Activated naive CD4-positive, alpha-beta T cell treated with anti-CD3 and anti-CD28 coated beads for 36 hours (primary cell): ENCODE results near the gene TUG1. TPM values are rescaled to one million over a fixed set of nuclear protein-coding genes. Genes with fewer than 3 reads are reported as not detected.

Source experiments
- CTCF ChIA-PET: fragments of 350-600 bp; sonication (Branson Sonifier 250); formaldehyde crosslinking; loops from one replicate; lab custom pipeline; 2021; ENCODE audit warnings: antibody characterized with exemption; lab: Charles Lee
- DNase-seq: peaks from one replicate; pipeline ENCODE4 v3.0.0-alpha.2; 2020
- H3K27ac Mint-ChIP-seq: one replicate; pipeline ENCODE4 v1.8.0; 2021; ENCODE audit warnings: mild to moderate bottlenecking, mixed read lengths
- H3K27me3 Mint-ChIP-seq: one replicate; pipeline ENCODE4 v1.8.0; 2021; ENCODE audit warnings: low read depth, mixed read lengths
- H3K36me3 Mint-ChIP-seq: one replicate; pipeline ENCODE4 v1.8.0; 2021; ENCODE audit warnings: low read depth, mixed read lengths
- H3K4me1 Mint-ChIP-seq: one replicate; pipeline ENCODE4 v1.8.0; 2021; ENCODE audit warnings: low read depth, mixed read lengths
- H3K4me3 Mint-ChIP-seq: one replicate; pipeline ENCODE4 v1.8.0; 2021; ENCODE audit warnings: mild to moderate bottlenecking, moderate library complexity, mixed read lengths
- H3K9me3 Mint-ChIP-seq: one replicate; pipeline ENCODE4 v1.8.0; 2021; ENCODE audit warnings: mixed read lengths
- intact Hi-C: fragments of 100-400 bp; cut with micrococcal nuclease; formaldehyde crosslinking; loops from one replicate; pipeline ENCODE4 v1.15.1; 2023
- total RNA-seq, 2 experiments: library from RNA; stranded (reverse); gene quantifications; one replicate each; pipeline ENCODE4 v1.2.3, GENCODE V29; 2021

TUG1 gene
- total RNA-seq = 10 to 100 TPM; 42.3 to 44.0 TPM

DNA sequence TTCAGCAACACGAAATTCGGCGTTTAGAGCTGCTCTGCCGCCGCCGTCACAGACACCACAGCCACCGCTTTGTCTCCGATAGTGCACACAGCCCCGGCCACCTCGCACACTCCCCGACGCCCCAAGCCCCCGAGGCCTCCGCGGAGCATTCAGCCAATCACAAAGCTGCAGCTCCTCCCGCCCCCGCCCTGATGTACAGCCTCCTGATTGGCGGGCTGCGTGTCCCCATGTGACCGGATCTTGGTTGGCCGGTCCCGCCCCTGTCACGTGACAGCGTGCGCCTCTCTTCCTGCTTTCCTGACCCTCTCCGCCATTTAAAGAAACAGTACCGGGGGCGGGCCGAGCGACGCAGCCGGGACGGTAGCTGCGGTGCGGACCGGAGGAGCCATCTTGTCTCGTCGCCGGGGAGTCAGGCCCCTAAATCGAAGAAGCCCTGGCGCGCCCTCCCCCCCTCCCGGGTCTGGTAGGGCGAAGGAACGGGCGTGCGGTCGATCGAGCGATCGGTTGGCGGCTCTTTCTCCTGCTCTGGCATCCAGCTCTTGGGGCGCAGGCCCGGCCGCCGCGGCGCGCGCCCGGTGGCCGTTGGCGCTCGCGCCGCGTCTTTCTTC is at the start of gene TUG1:
TUG1 (plus strand) TSS at position 342 of the 608 bp plus-strand sequence.
- peak; percentile 98 for DNase-seq
- Mint-ChIP-seq H3K27ac (peak within 1 kb of the TSS; percentile 89), H3K36me3 (peaks cover 76% of the 10 kb centered on the region), H3K27me3 (no peaks in the 10 kb centered on the region), H3K9me3 (peaks cover 54% of the 10 kb centered on the region), H3K4me3 (peak within 1 kb of the TSS; percentile 93), H3K4me1 (peaks cover 56% of the 10 kb centered on the region)
- intact Hi-C loops = loop anchor here (1.0 to 5.0 kb wide), 6 partner anchors 20 to 378 kb away; partner anchors contain the start of genes PES1, PIK3IP1 and RNF185
- CTCF ChIA-PET = interaction anchor here (0.5 to 2.8 kb wide), 10 partner anchors 19 to 347 kb away, joined by 3 to 13 read pairs (median 4); no protein-coding TSS in a partner anchor

DNA sequence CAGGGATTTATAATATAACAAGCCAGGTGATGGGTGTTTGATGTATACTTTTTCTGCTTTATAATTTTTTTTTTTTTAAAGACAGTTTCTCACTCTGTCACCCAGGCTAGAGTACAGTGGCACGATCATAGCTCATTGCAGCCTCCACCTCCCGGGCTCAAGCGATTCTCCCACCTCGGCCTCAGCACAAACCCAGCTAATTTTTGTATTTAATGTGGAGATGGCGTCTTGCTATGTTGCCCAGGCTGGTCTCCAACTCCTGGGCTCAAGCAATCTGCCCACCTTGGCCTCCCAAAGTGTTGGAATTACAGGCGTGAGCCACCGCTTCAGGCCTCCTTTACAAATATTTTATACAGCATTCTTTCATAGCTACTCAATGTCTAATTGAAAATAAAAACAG is 49.1 kb upstream of the TUG1 start:
- intact Hi-C loops = loop anchor here (1.0 kb wide), 3 partner anchors 157 to 286 kb away; no protein-coding TSS in a partner anchor
- no peak overlapping the region for H3K4me3 Mint-ChIP-seq
- peaks cover 5% of the 10 kb centered on the region for H3K36me3 Mint-ChIP-seq
- peaks cover 4% of the 10 kb centered on the region for H3K9me3 Mint-ChIP-seq
- H3K27ac Mint-ChIP-seq = no peak overlapping the region
- CTCF ChIA-PET = interaction anchor here (0.6 to 3.2 kb wide), 32 partner anchors 10 to 445 kb away, joined by 3 to 38 read pairs (median 5); partner anchors contain the start of gene OSBP2
- H3K27me3 Mint-ChIP-seq = no peaks in the 10 kb centered on the region
- peaks cover 7% of the 10 kb centered on the region for H3K4me1 Mint-ChIP-seq
- no peak for DNase-seq

DNA sequence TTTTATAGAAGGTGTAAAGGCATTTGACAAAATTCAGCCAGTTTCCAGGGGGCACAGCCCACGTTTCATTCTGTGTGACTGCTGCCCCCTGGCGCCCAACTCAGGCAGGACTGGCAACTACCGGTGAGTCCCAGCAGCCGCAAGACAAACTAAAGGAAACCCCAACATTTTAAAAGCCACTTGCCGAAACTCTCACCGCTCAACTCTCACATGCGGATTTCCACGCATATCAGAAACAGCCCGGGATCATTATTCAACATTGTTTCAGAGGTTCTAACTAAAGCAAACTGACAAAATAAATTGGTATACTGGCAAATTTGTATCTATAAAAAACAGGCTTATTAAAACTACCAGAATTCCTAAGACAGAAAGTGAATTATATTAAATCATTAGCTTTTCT is 48.7 kb upstream of the TUG1 start:
- CTCF ChIA-PET = interaction anchor here (0.6 to 3.2 kb wide), 21 partner anchors 11 to 292 kb away, joined by 3 to 38 read pairs (median 5); no protein-coding TSS in a partner anchor
- DNase-seq = peak; percentile 90
- H3K27ac Mint-ChIP-seq = no peak overlapping the region
- peak overlapping the region; percentile 56 for H3K4me3 Mint-ChIP-seq
- H3K4me1 Mint-ChIP-seq = peaks cover 7% of the 10 kb centered on the region
- intact Hi-C loops = loop anchor here (1.0 kb wide), 3 partner anchors 157 to 286 kb away; no protein-coding TSS in a partner anchor
- peaks cover 5% of the 10 kb centered on the region for H3K36me3 Mint-ChIP-seq
- peaks cover 3% of the 10 kb centered on the region for H3K9me3 Mint-ChIP-seq
- no peaks in the 10 kb centered on the region for H3K27me3 Mint-ChIP-seq

GRCh38 chr22:30921108-30921507 is 48.0 kb upstream of the TUG1 start:
- Mint-ChIP-seq H3K4me3 (peak overlapping the region; percentile 75), H3K27ac (peak overlapping the region; percentile 77), H3K36me3 (peaks cover 8% of the 10 kb centered on the region), H3K9me3 (peaks cover 2% of the 10 kb centered on the region), H3K27me3 (no peaks in the 10 kb centered on the region), H3K4me1 (peaks cover 7% of the 10 kb centered on the region)
- DNase-seq = no peak
- CTCF ChIA-PET = interaction anchor here (0.6 to 3.2 kb wide), 18 partner anchors 11 to 313 kb away, joined by 3 to 38 read pairs (median 4); no protein-coding TSS in a partner anchor
- intact Hi-C loops = no loop called here

DNA sequence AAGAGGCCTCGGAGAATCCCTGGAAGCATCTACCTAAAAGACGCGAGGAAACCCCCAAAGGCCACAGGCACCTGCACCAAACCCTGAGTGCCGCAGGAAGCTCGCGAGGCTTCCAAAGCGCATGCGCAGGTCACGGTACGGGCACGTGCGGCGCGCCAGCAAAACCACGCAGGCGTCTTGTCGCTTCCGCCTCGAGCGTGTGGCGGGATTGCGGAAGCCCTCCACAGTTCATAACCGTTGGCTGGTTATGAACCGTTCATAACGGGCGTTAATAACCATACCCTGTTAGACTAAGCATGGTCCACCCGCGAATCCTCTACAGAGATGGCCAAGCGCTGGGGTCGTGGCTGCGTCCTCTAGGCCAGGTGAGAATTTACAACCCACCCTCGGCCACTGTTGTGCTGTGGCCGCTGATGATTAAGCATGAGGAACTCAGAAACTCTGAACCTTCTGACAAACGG is 46.9 kb upstream of the TUG1 start:
- Mint-ChIP-seq H3K36me3 (peaks cover 12% of the 10 kb centered on the region), H3K27me3 (no peaks in the 10 kb centered on the region), H3K9me3 (peaks cover 2% of the 10 kb centered on the region), H3K4me1 (peaks cover 7% of the 10 kb centered on the region), H3K27ac (peak overlapping the region; percentile 77), H3K4me3 (peak overlapping the region; percentile 75)
- CTCF ChIA-PET = interaction anchor here (0.6 to 2.5 kb wide), 9 partner anchors 19 to 745 kb away, joined by 3 to 19 read pairs (median 4); no protein-coding TSS in a partner anchor
- intact Hi-C loops = no loop called here
- DNase-seq = peak; percentile 81

DNA sequence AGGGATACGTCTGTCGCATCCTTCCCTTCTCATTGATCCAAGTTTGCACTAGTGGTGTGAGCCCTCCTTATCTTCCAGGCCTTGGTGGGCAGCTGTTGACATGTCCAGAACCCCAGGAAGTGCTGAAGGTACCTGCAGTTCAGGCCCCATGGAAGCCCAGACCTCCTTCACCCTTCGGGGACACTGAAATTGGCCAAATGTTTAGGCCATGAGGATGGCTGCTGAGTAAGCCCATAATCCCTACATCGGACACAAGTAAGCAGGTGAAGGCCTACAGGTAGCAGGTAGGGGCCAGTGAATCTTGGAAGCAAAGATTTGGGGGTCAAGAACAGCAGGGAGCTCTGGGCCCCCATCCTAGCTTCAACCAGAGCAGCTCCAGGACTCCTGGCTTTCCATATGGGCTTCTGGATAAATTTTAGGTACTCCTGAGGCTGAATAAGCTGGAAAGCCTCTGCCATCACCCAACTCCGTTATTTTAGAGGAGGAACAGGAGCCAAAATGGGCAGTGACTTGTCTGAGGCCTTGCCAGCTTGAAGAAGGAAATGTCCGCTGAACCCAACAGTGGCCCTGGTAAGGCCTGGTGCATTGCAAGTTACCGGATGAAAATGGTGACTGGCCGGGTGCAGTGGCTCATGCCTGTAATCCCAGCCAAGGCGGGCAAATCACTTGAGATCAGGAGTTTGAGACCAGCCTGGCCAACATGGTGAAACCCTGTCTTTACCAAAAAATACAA is 45.7 kb upstream of the TUG1 start:
- intact Hi-C loops = no loop called here
- no peak for DNase-seq
- H3K27me3 Mint-ChIP-seq = no peaks in the 10 kb centered on the region
- CTCF ChIA-PET = interaction anchor here (0.8 to 2.5 kb wide), 4 partner anchors 9 to 161 kb away, joined by 3 to 8 read pairs (median 4); no protein-coding TSS in a partner anchor
- peaks cover 2% of the 10 kb centered on the region for H3K9me3 Mint-ChIP-seq
- no peak overlapping the region for H3K4me3 Mint-ChIP-seq
- H3K36me3 Mint-ChIP-seq = peaks cover 12% of the 10 kb centered on the region
- peak overlapping the region; percentile 31 for H3K27ac Mint-ChIP-seq
- peaks cover 7% of the 10 kb centered on the region for H3K4me1 Mint-ChIP-seq

DNA sequence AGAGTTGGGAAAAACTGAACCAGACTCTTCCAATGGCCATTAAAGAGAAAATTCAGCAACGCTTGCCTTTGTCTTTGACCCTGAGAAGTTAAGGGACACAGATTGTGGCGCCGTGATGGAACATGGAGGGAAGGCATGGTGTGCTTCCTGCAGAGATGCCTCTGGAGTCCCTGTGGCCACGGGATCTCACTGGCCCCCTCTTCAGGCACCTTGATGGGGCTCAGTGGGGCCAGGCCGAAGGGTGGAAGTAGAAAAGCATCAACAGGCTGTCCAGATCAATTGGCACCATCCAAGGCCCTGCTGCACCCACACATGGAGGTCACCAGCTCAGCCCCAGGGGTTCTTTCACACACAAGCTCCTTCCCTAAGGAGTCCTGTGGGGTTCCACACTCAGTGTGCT is 43.4 kb upstream of the TUG1 start:
- no peaks in the 10 kb centered on the region for H3K27me3 Mint-ChIP-seq
- H3K36me3 Mint-ChIP-seq = peaks cover 14% of the 10 kb centered on the region
- no peak overlapping the region for H3K27ac Mint-ChIP-seq
- intact Hi-C loops = no loop called here
- H3K4me3 Mint-ChIP-seq = no peak overlapping the region
- H3K4me1 Mint-ChIP-seq = peaks cover 5% of the 10 kb centered on the region
- H3K9me3 Mint-ChIP-seq = peaks cover 2% of the 10 kb centered on the region
- CTCF ChIA-PET = no interaction called here
- DNase-seq = no peak

DNA sequence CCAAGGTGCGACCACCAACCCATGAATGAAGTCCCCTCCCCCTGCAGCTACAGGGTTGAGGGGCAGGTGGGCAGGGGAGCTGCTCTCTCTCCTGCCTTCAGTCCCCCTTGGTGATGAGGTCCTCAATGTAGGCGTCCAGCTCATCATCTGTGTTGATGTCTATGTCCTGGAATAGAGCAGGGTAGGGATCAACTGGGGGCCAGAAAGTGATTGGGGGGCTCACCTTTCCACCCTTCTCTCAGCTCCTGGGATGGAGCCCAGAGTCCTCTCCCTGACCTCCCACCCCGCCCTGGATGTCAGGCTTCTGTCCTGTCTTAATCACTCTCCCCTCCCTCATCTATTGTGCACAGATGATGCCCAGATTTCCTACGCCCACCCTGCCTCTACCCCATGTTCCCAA is 42.4 kb upstream of the TUG1 start:
- Mint-ChIP-seq H3K4me1 (peaks cover 4% of the 10 kb centered on the region), H3K36me3 (peaks cover 21% of the 10 kb centered on the region), H3K4me3 (no peak overlapping the region), H3K9me3 (peaks cover 2% of the 10 kb centered on the region), H3K27ac (no peak overlapping the region), H3K27me3 (no peaks in the 10 kb centered on the region)
- intact Hi-C loops = no loop called here
- no peak for DNase-seq
- CTCF ChIA-PET = no interaction called here

DNA sequence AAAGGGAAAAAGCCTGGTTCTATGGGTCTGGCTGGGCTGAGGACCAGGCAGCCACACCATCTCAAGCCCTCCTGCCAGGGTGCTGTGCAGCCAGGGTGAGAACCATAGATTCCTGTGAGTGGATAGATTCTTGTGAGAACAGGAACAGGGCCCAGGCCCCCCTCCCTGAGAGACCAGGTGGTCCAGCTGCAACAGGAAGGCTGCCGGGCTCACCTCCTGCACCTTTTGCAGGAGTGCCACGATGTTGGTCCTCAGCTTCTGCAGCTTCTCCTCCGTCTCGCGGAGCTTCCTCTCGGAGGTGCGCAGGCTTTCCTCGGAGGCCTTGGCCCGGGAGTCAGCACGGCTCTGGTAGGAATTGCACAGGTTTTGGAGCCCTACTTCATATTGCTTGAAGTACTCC is 41.3 kb upstream of the TUG1 start:
- Mint-ChIP-seq H3K27me3 (no peaks in the 10 kb centered on the region), H3K4me3 (no peak overlapping the region), H3K4me1 (peaks cover 10% of the 10 kb centered on the region), H3K9me3 (no peaks in the 10 kb centered on the region), H3K36me3 (peaks cover 24% of the 10 kb centered on the region), H3K27ac (no peak overlapping the region)
- intact Hi-C loops = no loop called here
- no peak for DNase-seq
- CTCF ChIA-PET = no interaction called here

DNA sequence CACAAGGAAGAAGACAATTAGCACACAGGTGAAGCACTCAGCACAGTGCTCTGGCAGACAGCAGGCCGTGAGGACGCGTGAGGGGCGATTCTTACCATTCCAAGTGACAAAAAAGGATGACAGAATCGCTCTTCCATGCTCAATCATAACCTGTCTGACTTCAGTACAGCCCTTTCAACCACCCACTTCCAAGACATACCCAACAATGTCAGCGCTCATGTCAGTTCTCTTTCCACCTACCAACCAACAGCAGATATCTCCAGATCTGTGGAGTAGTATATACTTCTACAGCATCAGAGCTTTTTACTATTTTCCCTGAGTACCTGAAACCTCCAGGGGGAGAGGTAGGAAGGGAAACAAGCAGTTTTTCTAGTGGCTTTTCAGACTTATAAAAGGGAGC is 40.7 kb upstream of the TUG1 start:
- Mint-ChIP-seq H3K27ac (no peak overlapping the region), H3K9me3 (no peaks in the 10 kb centered on the region), H3K4me3 (no peak overlapping the region), H3K36me3 (peaks cover 25% of the 10 kb centered on the region), H3K27me3 (no peaks in the 10 kb centered on the region), H3K4me1 (peaks cover 11% of the 10 kb centered on the region)
- CTCF ChIA-PET = no interaction called here
- no peak for DNase-seq
- intact Hi-C loops = no loop called here

DNA sequence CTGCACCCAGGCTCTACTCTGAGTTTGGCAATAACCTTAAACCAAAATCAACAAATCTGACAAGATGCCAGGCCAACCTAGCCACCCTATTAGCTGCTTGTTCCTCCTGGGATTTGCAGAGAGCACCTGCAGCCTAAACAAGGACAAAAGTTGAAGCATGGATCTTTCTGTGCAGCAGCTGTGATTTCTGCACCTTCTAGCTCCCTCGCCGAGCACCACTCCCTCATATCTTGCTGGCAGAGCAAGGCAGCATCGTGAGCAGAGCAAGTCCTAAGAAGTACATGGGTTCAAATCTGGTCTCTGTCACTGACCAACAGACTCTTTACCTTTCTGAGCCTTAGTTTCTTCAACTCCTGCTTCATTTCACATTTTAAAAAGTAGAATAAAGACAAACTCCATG is 38.8 kb upstream of the TUG1 start:
- CTCF ChIA-PET = no interaction called here
- intact Hi-C loops = no loop called here
- DNase-seq = no peak
- Mint-ChIP-seq H3K4me3 (no peak overlapping the region), H3K9me3 (no peaks in the 10 kb centered on the region), H3K36me3 (peaks cover 31% of the 10 kb centered on the region), H3K4me1 (peaks cover 14% of the 10 kb centered on the region), H3K27me3 (no peaks in the 10 kb centered on the region), H3K27ac (peak overlapping the region; percentile 34)
